Mesenteric fat pad (tissue), 1 donor: ENCODE results near the gene ADGRG3. TPM values are rescaled to one million over a fixed set of nuclear protein-coding genes. Genes with fewer than 3 reads are reported as not detected.

ENCODE experiments used
- DNase-seq: peaks from one replicate; pipeline ENCODE4 v3.0.0-alpha.2; 2020; ENCODE audit warnings: low spot score
- long read RNA-seq: library from polyadenylated mRNA; unstranded; transcript quantifications from one replicate; pipeline ENCODE4 v2.0.0, GENCODE V29; 2020
- total RNA-seq: library from RNA; stranded (reverse); fragmentation: NEBNext Ultra II Directional; extraction: Animal tissue kit (Norgen Biotek cat#: 25700); gene quantifications from one replicate; pipeline ENCODE4 v1.2.1, GENCODE V29; 2021
- donor health status: DM: yes; HTN: yes; CAD: no.

Gene ADGRG3
- total RNA-seq, result 13.3 TPM
- long read RNA-seq, partial matches to known transcripts, result 15 of 22 reads
- long read RNA-seq, other reads (novel, unspliced or antisense), result 5 of 22 reads

DNA sequence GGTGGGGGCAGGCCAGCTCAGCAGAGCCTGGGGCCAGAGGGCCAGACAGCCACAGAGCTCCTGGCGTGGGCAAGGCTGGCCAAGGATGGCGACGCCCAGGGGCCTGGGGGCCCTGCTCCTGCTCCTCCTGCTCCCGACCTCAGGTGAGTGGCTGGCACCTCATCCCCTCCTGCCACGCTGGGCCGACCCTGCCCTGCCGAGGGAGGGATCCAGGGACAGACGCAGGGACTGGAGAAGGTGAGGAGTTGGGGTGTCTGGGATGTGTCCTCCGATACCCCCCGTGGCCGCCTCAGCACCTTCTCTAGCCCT is at the start of gene ADGRG3:
Gene ADGRG3, plus strand, starts transcription at position 44 of the 309 bp plus-strand sequence. Its CDS starts 42 bp downstream, at position 86.
- DNase-seq, result no peak

DNA sequence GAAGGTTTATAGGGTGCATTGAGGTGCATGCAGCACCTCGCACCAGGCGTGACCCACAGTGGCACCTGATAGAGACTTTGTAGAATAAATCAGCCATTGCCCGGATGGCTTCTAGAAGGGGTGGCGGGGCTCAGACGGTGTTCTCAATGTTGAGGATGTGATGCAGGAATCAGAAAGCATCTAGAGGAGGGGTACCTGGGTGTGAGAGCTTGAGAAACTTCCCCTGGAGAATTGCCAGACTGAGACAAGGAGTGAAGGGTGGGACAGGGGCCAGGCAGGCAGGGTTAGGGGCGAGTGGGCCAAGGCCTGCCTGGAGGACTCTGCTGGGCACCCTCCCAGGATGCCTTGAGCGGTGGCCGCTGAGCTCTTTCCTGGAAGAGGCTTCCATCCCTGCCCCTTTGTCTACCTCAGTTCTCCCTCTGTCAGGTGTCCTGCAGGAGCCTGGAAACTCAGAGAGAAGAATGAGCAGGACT is 48.9 kb upstream of the ADGRG3 start:
- DNase-seq, result peak; percentile 79

GRCh38 chr16:57619606-57620334 is 48.3 kb upstream of the ADGRG3 start:
- DNase-seq, result no peak

GRCh38 chr16:57620335-57621231 is 47.5 kb upstream of the ADGRG3 start:
- peak; percentile 88 for DNase-seq

- no peak for DNase-seq
These were observed 46.4 kb upstream of the ADGRG3 start for GRCh38 chr16:57621521-57622271.

DNA sequence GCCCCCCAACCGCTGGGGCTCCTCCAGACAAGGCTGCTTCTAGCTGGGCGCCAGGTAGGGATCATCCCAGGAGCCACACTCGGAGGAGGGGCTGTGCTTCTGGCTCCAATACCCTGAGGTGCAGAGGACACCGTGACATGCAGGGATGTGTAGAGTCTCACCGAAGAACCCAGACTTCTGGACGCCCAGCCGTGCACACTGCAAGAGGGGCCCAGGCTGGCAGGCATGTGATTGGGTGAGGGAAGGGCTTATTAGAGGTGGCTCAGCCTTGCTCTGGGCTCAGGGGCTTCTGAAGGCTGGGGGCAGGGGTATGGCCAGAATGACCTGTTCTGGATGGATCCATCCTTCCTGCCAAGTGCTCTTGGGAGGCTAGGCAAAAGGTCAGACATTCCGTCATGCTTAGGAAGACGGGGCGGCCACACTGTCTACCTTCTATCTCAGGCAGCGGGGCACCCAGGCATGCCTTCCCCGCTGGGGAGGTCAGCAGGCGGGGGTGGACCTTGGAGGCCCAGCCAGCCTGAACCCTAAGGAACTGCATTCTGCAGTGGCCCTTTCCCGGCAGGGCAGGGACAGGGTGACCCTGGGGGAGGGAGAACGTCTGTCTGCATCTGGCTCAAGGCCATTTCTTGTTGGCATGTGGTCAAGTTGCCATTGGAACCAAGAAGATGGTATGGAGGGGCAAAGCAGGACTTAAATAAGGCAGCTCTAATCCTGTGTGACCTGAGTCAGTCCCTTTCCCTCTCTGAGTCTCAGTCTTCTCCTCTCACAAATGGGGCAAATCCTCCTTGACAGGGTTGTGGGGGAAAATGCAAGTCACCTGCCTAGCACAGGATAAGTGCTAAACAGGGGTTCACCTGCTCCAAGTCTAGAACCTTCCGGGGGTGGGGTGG is 45.5 kb upstream of the ADGRG3 start:
- DNase-seq, result no peak

GRCh38 chr16:57623251-57624043 is 44.7 kb upstream of the ADGRG3 start:
- DNase-seq, result no peak

- no peak for DNase-seq
These were observed 43.9 kb upstream of the ADGRG3 start for GRCh38 chr16:57624044-57624688.

GRCh38 chr16:57624806-57625500 is 43.2 kb upstream of the ADGRG3 start:
- DNase-seq, result no peak

DNA sequence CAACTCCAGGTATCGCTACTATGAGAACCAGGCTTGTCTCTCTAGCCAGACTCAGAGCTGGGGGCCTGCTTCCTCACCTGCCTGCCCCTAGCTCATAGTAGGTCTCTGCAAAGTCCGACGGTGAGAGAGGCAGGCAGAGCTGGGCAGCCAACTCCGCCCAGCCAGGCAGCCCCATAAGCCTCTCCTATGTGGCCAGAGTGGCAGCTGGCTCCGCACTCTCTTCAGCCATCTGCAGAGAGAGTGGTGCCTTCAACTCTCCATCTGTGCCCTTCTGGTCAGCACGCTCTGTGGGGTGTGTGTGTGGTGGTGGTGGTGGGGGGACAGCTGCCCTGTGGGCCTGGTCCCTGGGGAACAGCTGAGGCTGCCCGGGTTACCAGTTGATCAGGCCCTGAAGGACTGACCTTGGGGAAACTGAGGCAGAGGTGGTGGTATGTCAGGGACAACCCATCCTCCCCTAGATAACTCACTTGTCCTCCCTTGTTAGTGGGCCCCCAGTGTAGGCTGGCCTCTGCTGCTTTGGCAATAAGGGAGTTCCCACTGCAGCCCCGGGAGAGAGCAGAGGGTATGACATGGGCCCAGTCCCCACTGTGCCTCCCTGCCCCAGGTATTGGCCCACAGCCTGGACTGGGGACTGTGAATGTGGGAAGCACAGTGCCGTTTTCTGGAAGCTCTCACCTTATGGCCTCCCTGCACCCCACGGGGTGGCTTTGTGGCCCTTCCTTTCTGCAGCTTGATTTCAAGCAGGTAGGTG is 41.5 kb upstream of the ADGRG3 start:
- no peak for DNase-seq

GRCh38 chr16:57627184-57627871 is 40.8 kb upstream of the ADGRG3 start:
- no peak for DNase-seq

GRCh38 chr16:57628008-57628781 is 39.9 kb upstream of the ADGRG3 start, which contains the start of gene ADGRG1:
TSS of gene ADGRG1 (plus strand) at chr16:57628630. CDS start at chr16:57650288, 21,658 bp downstream.
- no peak for DNase-seq

- no peak for DNase-seq
These were observed 39.3 kb upstream of the ADGRG3 start for GRCh38 chr16:57628783-57629293.

- no peak for DNase-seq
These were observed 38.3 kb upstream of the ADGRG3 start for GRCh38 chr16:57629516-57630406.

- no peak for DNase-seq
These were observed 37.7 kb upstream of the ADGRG3 start for GRCh38 chr16:57630407-57630797.
